Measurements from ENCODE around the gene NME7. TPM values are rescaled to one million over a fixed set of nuclear protein-coding genes. Genes with fewer than 3 reads are reported as not detected.
"Not testable (repeated sequence)": the region's sequence is repeated elsewhere in the genome, so short reads cannot be mapped to it uniquely, and the experiment has no call there.

Gene NME7
- total and polyA plus RNA-seq, 4 donors = 6.2 to 43.7 (median 18.0) TPM

GRCh38 chr1:169340882-169341281 lies 26.7 kb downstream of the NME7 start:
- H3K36me3 ChIP-seq (ENCODE audit: control insufficient read depth in 4 of 4, insufficient read depth in 4 of 4, low read length in 4 of 4) = no peaks in the 10 kb centered on the region
- TF ChIP-seq CTCF (IDR thresholded peaks at IDR 0.05; ENCODE audit: control extremely low read depth, extremely low read depth) = no peak
- ATAC-seq (ENCODE audit: insufficient read depth, low FRiP score) (no peak), DNase-seq (no peak)
- WGBS, 2 donors = 96 to 97% methylated on average over 5 of the region's 5 CpGs
- peaks cover 0 to 6% (median 0%) of the 10 kb centered on the region in 5 donors for H3K4me1 ChIP-seq (ENCODE audit: control insufficient read depth in 5 of 5, insufficient read depth in 5 of 5, low read length in 5 of 5)
- H3K4me3 ChIP-seq = no peak overlapping the region
- no peaks in the 10 kb centered on the region for H3K9me3 ChIP-seq (ENCODE audit: control insufficient read depth in 4 of 4, insufficient read depth in 3 of 4, low read length in 3 of 4)
- H3K27ac ChIP-seq (ENCODE audit: low read depth in 1 of 2, low read length in 1 of 2) = no peak overlapping the region
- H3K9ac ChIP-seq (ENCODE audit: insufficient read depth in 1 of 2, low read length in 2 of 2) = no peak overlapping the region
- H3K27me3 ChIP-seq (ENCODE audit: control insufficient read depth in 3 of 3, insufficient read depth in 3 of 3, low read length in 2 of 3) = no peaks in the 10 kb centered on the region

GRCh38 chr1:169339773-169340172 lies 27.8 kb downstream of the NME7 start:
- TF ChIP-seq CTCF (IDR thresholded peaks at IDR 0.05; ENCODE audit: control extremely low read depth, extremely low read depth) = no peak
- H3K4me1 ChIP-seq (ENCODE audit: control insufficient read depth in 5 of 5, insufficient read depth in 5 of 5, low read length in 5 of 5) = peaks cover 0 to 6% (median 0%) of the 10 kb centered on the region in 5 donors
- no peaks in the 10 kb centered on the region for H3K9me3 ChIP-seq (ENCODE audit: control insufficient read depth in 4 of 4, insufficient read depth in 3 of 4, low read length in 3 of 4)
- H3K36me3 ChIP-seq (ENCODE audit: control insufficient read depth in 4 of 4, insufficient read depth in 4 of 4, low read length in 4 of 4) = peaks cover 0 to 2% (median 0%) of the 10 kb centered on the region in 4 donors
- H3K27ac ChIP-seq (ENCODE audit: low read depth in 1 of 2, low read length in 1 of 2) = no peak overlapping the region
- H3K4me3 ChIP-seq = no peak overlapping the region
- ATAC-seq (ENCODE audit: insufficient read depth, low FRiP score) (no peak), DNase-seq (no peak)
- H3K9ac ChIP-seq (ENCODE audit: insufficient read depth in 1 of 2, low read length in 2 of 2) = no peak overlapping the region
- no peaks in the 10 kb centered on the region for H3K27me3 ChIP-seq (ENCODE audit: control insufficient read depth in 3 of 3, insufficient read depth in 3 of 3, low read length in 2 of 3)

- ATAC-seq (ENCODE audit: insufficient read depth, low FRiP score) = no peak
- Histone ChIP-seq H3K27ac (ENCODE audit: low read depth in 1 of 2, low read length in 1 of 2) (no peak overlapping the region), H3K9me3 (ENCODE audit: control insufficient read depth in 4 of 4, insufficient read depth in 3 of 4, low read length in 3 of 4) (no peaks in the 10 kb centered on the region), H3K4me1 (ENCODE audit: control insufficient read depth in 5 of 5, insufficient read depth in 5 of 5, low read length in 5 of 5) (peaks cover 0 to 6% (median 0%) of the 10 kb centered on the region in 5 donors), H3K9ac (ENCODE audit: insufficient read depth in 1 of 2, low read length in 2 of 2) (no peak overlapping the region), H3K36me3 (ENCODE audit: control insufficient read depth in 4 of 4, insufficient read depth in 4 of 4, low read length in 4 of 4) (peaks cover 0 to 2% (median 0%) of the 10 kb centered on the region in 4 donors), H3K4me3 (no peak overlapping the region), H3K27me3 (ENCODE audit: control insufficient read depth in 3 of 3, insufficient read depth in 3 of 3, low read length in 2 of 3) (no peaks in the 10 kb centered on the region)
- TF ChIP-seq CTCF (IDR thresholded peaks at IDR 0.05; ENCODE audit: control extremely low read depth, extremely low read depth) = no peak
- WGBS, 2 donors = 34 to 40% methylated on average over 2 of the region's 2 CpGs
- no peak for DNase-seq
Measured at GRCh38 chr1:169338617-169339016, 29.0 kb downstream of the NME7 start.

GRCh38 chr1:169336947-169337715 lies 30.5 kb downstream of the NME7 start:
- 96% methylated on average over 31 to 35 of the region's 35 CpGs for WGBS, 2 donors
- H3K4me3 ChIP-seq; H3K9me3 ChIP-seq (ENCODE audit: control insufficient read depth in 4 of 4, insufficient read depth in 3 of 4, low read length in 3 of 4); ATAC-seq (ENCODE audit: insufficient read depth, low FRiP score); H3K4me1 ChIP-seq (ENCODE audit: control insufficient read depth in 5 of 5, insufficient read depth in 5 of 5, low read length in 5 of 5); H3K27me3 ChIP-seq (ENCODE audit: control insufficient read depth in 3 of 3, insufficient read depth in 3 of 3, low read length in 2 of 3); H3K27ac ChIP-seq (ENCODE audit: low read depth in 1 of 2, low read length in 1 of 2); H3K36me3 ChIP-seq (ENCODE audit: control insufficient read depth in 4 of 4, insufficient read depth in 4 of 4, low read length in 4 of 4); H3K9ac ChIP-seq (ENCODE audit: insufficient read depth in 1 of 2, low read length in 2 of 2): not testable (repeated sequence)
- DNase-seq = peak in 1 of 3 donors; percentile 8

GRCh38 chr1:169334727-169335126 lies 32.9 kb downstream of the NME7 start:
- WGBS, 2 donors = 90 to 92% methylated on average over 3 of the region's 3 CpGs
- not testable (repeated sequence) for H3K9me3 ChIP-seq (ENCODE audit: control insufficient read depth in 4 of 4, insufficient read depth in 3 of 4, low read length in 3 of 4); H3K36me3 ChIP-seq (ENCODE audit: control insufficient read depth in 4 of 4, insufficient read depth in 4 of 4, low read length in 4 of 4); H3K27ac ChIP-seq (ENCODE audit: low read depth in 1 of 2, low read length in 1 of 2); H3K9ac ChIP-seq (ENCODE audit: insufficient read depth in 1 of 2, low read length in 2 of 2); DNase-seq; H3K4me3 ChIP-seq; H3K27me3 ChIP-seq (ENCODE audit: control insufficient read depth in 3 of 3, insufficient read depth in 3 of 3, low read length in 2 of 3); H3K4me1 ChIP-seq (ENCODE audit: control insufficient read depth in 5 of 5, insufficient read depth in 5 of 5, low read length in 5 of 5); ATAC-seq (ENCODE audit: insufficient read depth, low FRiP score)

All from lung (tissue), 12 donors.